GM23338 (cell line): ENCODE measurements around the gene ITPRIP. TPM values are rescaled to one million over a fixed set of nuclear protein-coding genes. Genes with fewer than 3 reads are reported as not detected.

ENCODE experiments used
- ATAC-seq: fragments of 200-7000 bp; cut with Tn5 transposase; 3 replicates; pipeline ENCODE4 v1.9.1; 2020
- DNase-seq: peaks from one replicate; pipeline ENCODE4 v3.0.0-alpha.2; 2015; ENCODE audit warnings: low spot score
- H2AFZ ChIP-seq: fragments of 200-600 bp; sonication (generic); 2 replicates; pipeline ENCODE4 v1.8.0; 2016; ENCODE audit warnings: antibody characterized with exemption, mild to moderate bottlenecking, moderate library complexity
- H3F3A ChIP-seq: fragments of 200-600 bp; sonication (generic); replicated peaks from 2 replicates; pipeline ENCODE4 v1.8.0; 2017; ENCODE audit warnings: antibody characterized with exemption, mixed run types, low read depth
- H3K27ac ChIP-seq: fragments of 200-600 bp; sonication (generic); 2 replicates; pipeline ENCODE4 v1.6.1; 2016; ENCODE audit warnings: low read depth
- H3K27me3 ChIP-seq: fragments of 200-600 bp; sonication (generic); 2 replicates; pipeline ENCODE4 v1.8.0; 2016; ENCODE audit warnings: mild to moderate bottlenecking, mixed run types, moderate library complexity; ENCODE audit not compliant: insufficient read depth
- H3K36me3 ChIP-seq: fragments of 200-600 bp; sonication (generic); 2 replicates; pipeline ENCODE4 v1.8.0; 2016; ENCODE audit warnings: mild to moderate bottlenecking; ENCODE audit not compliant: insufficient read depth
- H3K4me1 ChIP-seq: fragments of 200-600 bp; sonication (generic); 2 replicates; pipeline ENCODE4 v1.8.0; 2016; ENCODE audit warnings: mild to moderate bottlenecking, moderate library complexity; ENCODE audit not compliant: insufficient read depth
- H3K4me2 ChIP-seq: fragments of 200-600 bp; sonication (generic); 2 replicates; pipeline ENCODE4 v1.7.1; 2017; ENCODE audit warnings: mixed run types
- H3K4me3 ChIP-seq: fragments of 200-600 bp; sonication (generic); 2 replicates; pipeline ENCODE4 v1.6.1; 2016; ENCODE audit warnings: mixed run types
- H3K79me2 ChIP-seq: fragments of 200-600 bp; sonication (generic); replicated peaks from 2 replicates; pipeline ENCODE4 v1.8.0; 2017; ENCODE audit warnings: mild to moderate bottlenecking; ENCODE audit not compliant: insufficient read depth
- H3K9me2 ChIP-seq: fragments of 200-600 bp; sonication (generic); 2 replicates; pipeline ENCODE4 v1.8.0; 2017; ENCODE audit not compliant: insufficient read depth
- H4K20me1 ChIP-seq: fragments of 200-600 bp; sonication (generic); replicated peaks from 2 replicates; pipeline ENCODE4 v1.8.0; 2017; ENCODE audit warnings: mild to moderate bottlenecking; ENCODE audit not compliant: insufficient read depth
- H3K27ac Mint-ChIP-seq: 2 replicates; pipeline ENCODE4 v1.8.0; 2020; ENCODE audit warnings: inconsistent platforms, mild to moderate bottlenecking, moderate library complexity, mixed read lengths
- H3K27me3 Mint-ChIP-seq: 3 replicates; pipeline ENCODE4 v1.8.0; 2022; ENCODE audit warnings: low read depth, mild to moderate bottlenecking, moderate library complexity, mixed read lengths, inconsistent platforms; ENCODE audit not compliant: insufficient read depth, poor library complexity
- H3K36me3 Mint-ChIP-seq: 3 replicates; pipeline ENCODE4 v1.8.0; 2021; ENCODE audit warnings: low read depth, mild to moderate bottlenecking, inconsistent platforms, moderate library complexity, mixed read lengths
- H3K4me1 Mint-ChIP-seq: 3 replicates; pipeline ENCODE4 v1.8.0; 2020; ENCODE audit warnings: mild to moderate bottlenecking, inconsistent platforms, mixed read lengths
- H3K4me3 Mint-ChIP-seq: 3 replicates; pipeline ENCODE4 v1.8.0; 2021; ENCODE audit warnings: moderate library complexity, mild to moderate bottlenecking, inconsistent platforms, mixed read lengths
- H3K9me3 Mint-ChIP-seq: 3 replicates; pipeline ENCODE4 v1.8.0; 2020; ENCODE audit warnings: moderate library complexity, mild to moderate bottlenecking, inconsistent platforms, mixed read lengths
- CREB1 ChIP-seq: fragments of 250-450 bp; sonication (Bioruptor Pico); IDR thresholded peaks from 2 replicates; pipeline ENCODE4 v1.5.0; 2020; ENCODE audit warnings: low read depth, mild to moderate bottlenecking, moderate library complexity
- CTCF ChIP-seq, 2 experiments: fragments of 200-600 bp in 1 of 2; sonication (generic) in 1 of 2; conservative IDR thresholded peaks; 2 replicates each; pipeline versions ENCODE4 v1.5.1 to v1.6.1; 2016 to 2017; ENCODE audit warnings: antibody characterized with exemption in 2 of 2, low read depth in 2 of 2, mild to moderate bottlenecking in 2 of 2, moderate library complexity in 1 of 2
- EZH2 ChIP-seq: fragments of 200-600 bp; sonication (generic); IDR thresholded peaks from one replicate; pipeline ENCODE4 v1.8.0; 2017; ENCODE audit warnings: antibody characterized with exemption, mild to moderate bottlenecking, low read depth; ENCODE audit not compliant: unreplicated experiment
- EZH2phosphoT487 ChIP-seq: fragments of 200-600 bp; sonication (generic); IDR thresholded peaks from one replicate; pipeline ENCODE4 v1.8.1; 2018; ENCODE audit warnings: antibody characterized with exemption; ENCODE audit not compliant: unreplicated experiment
- JUNB ChIP-seq: IDR thresholded peaks from one replicate; pipeline ENCODE4 v1.6.1; 2016; ENCODE audit warnings: antibody characterized with exemption; ENCODE audit not compliant: unreplicated experiment
- NANOG ChIP-seq: IDR thresholded peaks from 2 replicates; pipeline ENCODE4 v1.6.1; 2016; ENCODE audit warnings: antibody characterized with exemption, borderline replicate concordance
- POLR2AphosphoS5 ChIP-seq: IDR thresholded peaks from 2 replicates; pipeline ENCODE4 v1.6.1; 2016; ENCODE audit warnings: antibody characterized with exemption, low read depth
- STAT1 ChIP-seq: IDR thresholded peaks from one replicate; pipeline ENCODE4 v1.6.1; 2016; ENCODE audit warnings: antibody characterized with exemption; ENCODE audit not compliant: unreplicated experiment
- ZNF114 ChIP-seq: fragments of 250-450 bp; sonication (Bioruptor Pico); IDR thresholded peaks from 2 replicates; pipeline ENCODE4 v1.5.0; 2020; ENCODE audit warnings: mild to moderate bottlenecking, moderate library complexity
- ZNF331 ChIP-seq: fragments of 250-450 bp; sonication (Bioruptor Pico); IDR thresholded peaks from 2 replicates; pipeline ENCODE4 v1.5.0; 2020; ENCODE audit warnings: low read depth, mild to moderate bottlenecking, moderate library complexity
- polyA plus RNA-seq: library from polyadenylated mRNA; unstranded; fragments of >200 nt; fragmentation: Nextera tagmentation; extraction: Ambion mirVana; gene quantifications from 2 replicates; pipeline ENCODE4 v1.2.1, GENCODE V29; 2016
- total RNA-seq: library from RNA; depleted of rRNA; stranded (reverse); fragments of >200 nt; shearing (Covaris generic); gene quantifications from 2 replicates; pipeline ENCODE4 v1.2.3, GENCODE V29; 2014
- TF ChIP-seq, protein P1 (sequence below): IDR thresholded peaks from 2 replicates; pipeline ENCODE4 v1.6.1; 2016; ENCODE audit warnings: antibody characterized with exemption
- TF ChIP-seq, protein P2 (sequence below): IDR thresholded peaks from one replicate; pipeline ENCODE4 v1.6.1; 2018; ENCODE audit warnings: antibody characterized with exemption; ENCODE audit not compliant: unreplicated experiment

The ITPRIP gene
- total and polyA plus RNA-seq, 2 experiments from 2014 or later = 6.9 to 15.2 TPM

GRCh38 chr10:104293781-104294321 lies 44.4 kb downstream of the ITPRIP start (continued):
- TF ChIP-seq STAT1 (no peak), EZH2phosphoT487 (no peak), NANOG (no peak), JUNB (no peak), CTCF (conservative IDR thresholded peaks at IDR 0.05; ENCODE audit: low read depth in 2 of 2) (no peak), CREB1 (no peak)
- TF ChIP-seq, protein P1, sequence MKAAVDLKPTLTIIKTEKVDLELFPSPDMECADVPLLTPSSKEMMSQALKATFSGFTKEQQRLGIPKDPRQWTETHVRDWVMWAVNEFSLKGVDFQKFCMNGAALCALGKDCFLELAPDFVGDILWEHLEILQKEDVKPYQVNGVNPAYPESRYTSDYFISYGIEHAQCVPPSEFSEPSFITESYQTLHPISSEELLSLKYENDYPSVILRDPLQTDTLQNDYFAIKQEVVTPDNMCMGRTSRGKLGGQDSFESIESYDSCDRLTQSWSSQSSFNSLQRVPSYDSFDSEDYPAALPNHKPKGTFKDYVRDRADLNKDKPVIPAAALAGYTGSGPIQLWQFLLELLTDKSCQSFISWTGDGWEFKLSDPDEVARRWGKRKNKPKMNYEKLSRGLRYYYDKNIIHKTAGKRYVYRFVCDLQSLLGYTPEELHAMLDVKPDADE = no peak

DNA sequence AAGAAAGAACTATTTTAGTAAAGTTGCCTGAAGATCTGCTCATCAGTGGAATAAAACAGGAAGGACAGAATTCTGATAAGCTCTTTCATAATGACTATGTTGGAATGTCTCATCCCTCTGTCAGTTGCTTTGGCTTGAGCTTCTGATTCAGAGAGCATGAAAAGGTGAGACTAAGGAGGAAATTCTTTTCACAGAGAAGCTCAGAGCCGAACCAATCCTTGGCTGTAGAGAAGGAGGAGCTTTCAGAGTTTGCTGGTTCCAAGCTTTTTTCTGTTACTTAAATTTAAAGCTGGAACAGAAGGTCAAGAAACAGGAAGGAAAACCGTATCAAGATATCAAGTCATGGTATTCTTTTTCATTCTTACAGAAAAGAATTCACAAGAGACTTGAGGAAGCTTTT lies 45.3 kb downstream of the ITPRIP start:
- Histone ChIP-seq H3F3A (0 out of 2 replicates have a peak, but pooled peaks cover 4% of the 10 kb centered on the region), H3K27ac (no peak overlapping the region), H3K4me3 (no peak overlapping the region), H3K79me2 (no peaks in the 10 kb centered on the region), H3K36me3 (no peaks in the 10 kb centered on the region), H4K20me1 (no peaks in the 10 kb centered on the region), H3K9me2 (no peaks in the 10 kb centered on the region), H3K4me2 (no peak overlapping the region), H3K27me3 (no peaks in the 10 kb centered on the region), H3K4me1 (peaks cover 9% of the 10 kb centered on the region), H2AFZ (no peak overlapping the region)
- no peaks in the 10 kb centered on the region for H3K36me3 Mint-ChIP-seq
- peaks cover 20% of the 10 kb centered on the region for H3K4me1 Mint-ChIP-seq
- peaks cover 6% of the 10 kb centered on the region for H3K27me3 Mint-ChIP-seq
- H3K4me3 Mint-ChIP-seq = no peak overlapping the region
- TF ChIP-seq, protein P2, sequence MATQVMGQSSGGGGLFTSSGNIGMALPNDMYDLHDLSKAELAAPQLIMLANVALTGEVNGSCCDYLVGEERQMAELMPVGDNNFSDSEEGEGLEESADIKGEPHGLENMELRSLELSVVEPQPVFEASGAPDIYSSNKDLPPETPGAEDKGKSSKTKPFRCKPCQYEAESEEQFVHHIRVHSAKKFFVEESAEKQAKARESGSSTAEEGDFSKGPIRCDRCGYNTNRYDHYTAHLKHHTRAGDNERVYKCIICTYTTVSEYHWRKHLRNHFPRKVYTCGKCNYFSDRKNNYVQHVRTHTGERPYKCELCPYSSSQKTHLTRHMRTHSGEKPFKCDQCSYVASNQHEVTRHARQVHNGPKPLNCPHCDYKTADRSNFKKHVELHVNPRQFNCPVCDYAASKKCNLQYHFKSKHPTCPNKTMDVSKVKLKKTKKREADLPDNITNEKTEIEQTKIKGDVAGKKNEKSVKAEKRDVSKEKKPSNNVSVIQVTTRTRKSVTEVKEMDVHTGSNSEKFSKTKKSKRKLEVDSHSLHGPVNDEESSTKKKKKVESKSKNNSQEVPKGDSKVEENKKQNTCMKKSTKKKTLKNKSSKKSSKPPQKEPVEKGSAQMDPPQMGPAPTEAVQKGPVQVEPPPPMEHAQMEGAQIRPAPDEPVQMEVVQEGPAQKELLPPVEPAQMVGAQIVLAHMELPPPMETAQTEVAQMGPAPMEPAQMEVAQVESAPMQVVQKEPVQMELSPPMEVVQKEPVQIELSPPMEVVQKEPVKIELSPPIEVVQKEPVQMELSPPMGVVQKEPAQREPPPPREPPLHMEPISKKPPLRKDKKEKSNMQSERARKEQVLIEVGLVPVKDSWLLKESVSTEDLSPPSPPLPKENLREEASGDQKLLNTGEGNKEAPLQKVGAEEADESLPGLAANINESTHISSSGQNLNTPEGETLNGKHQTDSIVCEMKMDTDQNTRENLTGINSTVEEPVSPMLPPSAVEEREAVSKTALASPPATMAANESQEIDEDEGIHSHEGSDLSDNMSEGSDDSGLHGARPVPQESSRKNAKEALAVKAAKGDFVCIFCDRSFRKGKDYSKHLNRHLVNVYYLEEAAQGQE = no peak
- TF ChIP-seq ZNF331 (CRISPR knock-in tag) = no peak
- TF ChIP-seq POLR2AphosphoS5 = no peak
- TF ChIP-seq CREB1 = no peak
- TF ChIP-seq, protein P1 = no peak
- TF ChIP-seq EZH2 = no peak
- TF ChIP-seq JUNB = no peak
- no peak for TF ChIP-seq CTCF (conservative IDR thresholded peaks at IDR 0.05; ENCODE audit: low read depth in 2 of 2)
- TF ChIP-seq NANOG = no peak
- no peak for TF ChIP-seq ZNF114 (CRISPR knock-in tag)
- TF ChIP-seq EZH2phosphoT487 = no peak
- H3K9me3 Mint-ChIP-seq = no peaks in the 10 kb centered on the region
- no peak overlapping the region for H3K27ac Mint-ChIP-seq
- DNase-seq (no peak), ATAC-seq (no peak)
